Skeletal muscle cell (primary cell): Measurements from ENCODE around the gene GNAI1.

ENCODE experiments used
- DNase-seq: peaks from one replicate; pipeline ENCODE4 v3.0.0-alpha.2; 2010; ENCODE audit warnings: low read depth
- H3K4me3 ChIP-seq: 2 replicates; pipeline ENCODE4 v1.5.1; 2011; ENCODE audit warnings: low read depth, mild to moderate bottlenecking, control low read depth, low read length, moderate library complexity

The GNAI1 gene

GRCh38 chr7:80131675-80132435 lies 2.8 kb upstream of the GNAI1 start:
- DNase-seq: no peak

GRCh38 chr7:80132594-80132993 lies 2.0 kb upstream of the GNAI1 start:
- no peak for DNase-seq
- H3K4me3 ChIP-seq: no peak overlapping the region

More at GRCh38 chr7:80131675-80132435, 2.8 kb upstream of the GNAI1 start:
- H3K4me3 ChIP-seq: no peak overlapping the region

DNA sequence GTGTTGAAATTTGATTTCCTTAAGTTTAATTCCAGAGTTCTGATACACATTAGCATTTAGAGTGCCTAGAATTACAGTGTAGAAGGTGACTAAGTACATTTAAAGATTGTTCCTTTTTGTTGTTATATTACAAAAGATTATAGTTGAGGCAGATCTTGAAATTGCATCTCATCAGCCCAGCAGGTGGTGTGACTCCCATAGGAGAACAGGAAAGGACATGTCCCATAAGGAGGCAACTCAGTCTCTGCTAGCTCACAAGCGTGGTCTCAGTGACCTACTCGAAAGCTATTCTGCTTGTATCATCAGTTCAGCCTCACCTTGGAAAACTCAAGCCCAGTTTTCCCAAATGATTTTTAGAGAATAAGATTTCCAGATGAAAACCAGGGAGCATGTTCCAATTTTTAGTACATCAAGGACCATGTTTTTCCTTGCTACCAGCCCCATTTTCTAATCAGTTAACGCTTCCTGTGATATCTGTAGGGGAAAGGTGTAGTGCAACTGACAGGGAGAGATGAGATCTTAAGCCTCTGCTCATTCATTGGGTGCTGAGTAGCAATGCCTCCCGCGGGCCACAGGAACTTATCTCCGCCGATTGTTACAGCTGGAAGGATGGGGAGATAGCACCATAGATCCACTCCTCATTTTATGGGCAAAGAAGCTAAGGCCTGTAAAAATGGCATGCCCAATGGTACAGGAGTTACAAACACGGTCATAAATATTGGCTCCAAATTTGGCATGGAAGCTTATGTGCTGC lies 1.1 kb upstream of the GNAI1 start:
- no peak for DNase-seq
- H3K4me3 ChIP-seq: no peak overlapping the region

DNA sequence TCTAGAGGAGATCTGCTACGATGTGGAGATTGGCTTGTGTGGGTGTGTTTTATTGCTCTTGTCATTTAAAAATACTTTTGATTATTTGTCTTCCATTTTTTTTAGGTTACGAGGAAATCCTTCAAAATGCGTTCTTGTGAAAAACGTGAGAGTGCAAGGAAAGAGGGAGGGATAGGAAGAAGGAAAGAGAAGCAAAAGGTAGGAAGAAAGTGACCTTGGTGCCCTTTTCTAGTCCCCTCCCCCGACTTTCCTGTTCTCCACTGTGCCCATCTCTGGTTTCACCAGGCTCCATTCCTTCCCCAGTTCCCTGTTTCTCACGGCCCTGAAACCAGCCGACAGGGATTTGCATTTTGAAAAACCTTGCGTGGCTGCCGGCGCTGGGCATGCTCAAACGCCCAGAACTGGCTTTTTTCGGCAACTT lies 506 bp upstream of the GNAI1 start:
- DNase-seq: no peak
- peak overlapping the region; percentile 87 for H3K4me3 ChIP-seq

- peak overlapping the region; percentile 87 for H3K4me3 ChIP-seq
- DNase-seq: no peak
These were observed 876 bp downstream of the GNAI1 start for GRCh38 chr7:80135309-80136104.

DNA sequence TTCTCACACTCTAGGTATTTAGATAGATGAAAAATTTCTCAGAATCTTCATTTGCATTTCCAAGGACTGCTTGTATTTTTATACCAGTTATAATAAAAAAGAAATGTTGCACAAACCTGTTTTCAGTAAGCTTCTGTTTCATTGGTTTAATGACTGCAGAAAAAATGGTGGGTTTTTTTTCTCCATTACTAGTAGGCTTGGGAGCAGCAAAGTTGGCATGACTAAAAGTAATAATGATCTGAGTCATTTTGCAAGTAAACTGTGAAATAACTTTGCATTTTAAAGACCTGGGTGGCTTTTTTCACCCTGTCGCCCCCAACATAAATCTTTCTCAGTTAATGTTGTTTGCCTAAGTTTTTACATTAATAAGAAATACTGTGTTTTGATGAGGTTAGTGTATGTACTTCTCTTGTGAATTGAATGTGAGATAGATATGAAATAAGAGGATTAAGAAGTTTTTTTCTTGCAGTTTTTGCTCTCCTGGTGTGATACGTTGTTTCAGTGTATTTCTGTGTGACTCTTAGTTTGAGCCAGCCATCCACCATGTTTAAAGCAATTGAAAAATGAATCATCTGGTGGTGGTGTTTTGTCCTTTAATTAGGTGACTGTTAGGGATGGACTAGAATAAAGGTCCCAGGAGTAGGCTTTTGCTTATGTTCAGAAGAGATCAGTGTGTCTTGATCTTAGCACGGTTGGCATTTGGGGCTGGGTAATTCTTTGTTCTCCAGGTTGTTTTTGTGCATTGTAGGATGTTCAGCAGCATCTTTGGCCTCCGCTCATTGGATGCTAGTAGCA lies 1.8 kb downstream of the GNAI1 start:
- no peak for DNase-seq
- peak overlapping the region; percentile 87 for H3K4me3 ChIP-seq

- no peak for DNase-seq
- no peak overlapping the region for H3K4me3 ChIP-seq
These were observed 2.8 kb downstream of the GNAI1 start for GRCh38 chr7:80137410-80137809.

GRCh38 chr7:80139236-80139635 lies 4.6 kb downstream of the GNAI1 start:
- H3K4me3 ChIP-seq: no peak overlapping the region
- no peak for DNase-seq

- no peak overlapping the region for H3K4me3 ChIP-seq
- no peak for DNase-seq
These were observed 5.8 kb downstream of the GNAI1 start for GRCh38 chr7:80140388-80140787.

DNA sequence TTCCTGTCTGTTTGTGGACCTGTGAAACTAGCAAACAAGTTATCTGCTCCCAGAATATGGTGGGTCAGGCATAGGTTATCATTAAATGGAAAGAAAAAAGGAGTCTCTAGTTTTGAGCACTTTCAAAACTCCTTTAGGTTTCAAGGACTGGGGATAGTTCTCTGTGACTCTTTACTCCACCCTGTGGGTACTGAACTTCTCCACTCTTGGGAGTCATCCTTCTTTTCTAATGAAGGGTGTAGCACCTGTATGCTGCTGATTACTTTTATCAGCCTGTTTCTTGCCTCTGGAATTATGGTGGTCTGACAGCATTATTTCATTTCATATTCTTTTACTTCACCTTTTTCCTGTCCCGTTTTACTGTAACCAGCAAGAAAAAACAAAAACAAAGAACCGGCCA lies 6.7 kb downstream of the GNAI1 start:
- DNase-seq: no peak
- no peak overlapping the region for H3K4me3 ChIP-seq

- no peak overlapping the region for H3K4me3 ChIP-seq
- no peak for DNase-seq
These were observed 8.4 kb downstream of the GNAI1 start for GRCh38 chr7:80142853-80143580.

- H3K4me3 ChIP-seq: no peak overlapping the region
- peak; percentile 95 for DNase-seq
These were observed 11.3 kb downstream of the GNAI1 start for GRCh38 chr7:80145780-80146422.

DNA sequence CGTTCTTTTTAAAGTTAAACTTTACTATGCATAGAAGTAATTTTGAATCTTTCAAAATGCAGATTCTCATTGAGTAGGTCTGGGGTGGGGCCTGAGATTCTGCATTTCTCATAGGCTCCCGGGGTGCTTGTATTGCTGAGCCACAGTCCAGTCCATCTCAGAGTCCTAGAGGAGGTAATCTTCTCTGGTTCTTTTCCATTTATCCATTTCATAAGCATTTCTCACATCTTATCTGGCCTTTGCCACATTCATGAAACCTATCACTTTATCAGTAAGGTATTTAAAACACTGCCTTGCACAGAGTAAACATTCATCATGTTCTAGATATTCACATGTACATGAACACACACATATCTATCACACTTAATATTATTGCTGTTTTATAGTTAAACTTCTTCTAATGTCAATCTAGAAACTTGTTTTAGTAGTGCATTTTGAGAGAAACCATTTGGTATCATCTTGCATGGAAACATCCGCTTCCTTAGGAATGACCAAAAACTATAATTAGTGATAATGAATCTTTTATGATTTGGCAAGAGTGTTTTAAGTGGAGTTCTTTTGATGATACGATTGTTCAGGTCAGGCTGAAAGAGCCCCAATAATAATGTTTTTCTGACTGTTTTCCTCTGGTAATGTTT lies 12.0 kb downstream of the GNAI1 start:
- no peak for DNase-seq
- H3K4me3 ChIP-seq: no peak overlapping the region

- DNase-seq: no peak
- H3K4me3 ChIP-seq: no peak overlapping the region
These were observed 13.1 kb downstream of the GNAI1 start for GRCh38 chr7:80147543-80148391.

DNA sequence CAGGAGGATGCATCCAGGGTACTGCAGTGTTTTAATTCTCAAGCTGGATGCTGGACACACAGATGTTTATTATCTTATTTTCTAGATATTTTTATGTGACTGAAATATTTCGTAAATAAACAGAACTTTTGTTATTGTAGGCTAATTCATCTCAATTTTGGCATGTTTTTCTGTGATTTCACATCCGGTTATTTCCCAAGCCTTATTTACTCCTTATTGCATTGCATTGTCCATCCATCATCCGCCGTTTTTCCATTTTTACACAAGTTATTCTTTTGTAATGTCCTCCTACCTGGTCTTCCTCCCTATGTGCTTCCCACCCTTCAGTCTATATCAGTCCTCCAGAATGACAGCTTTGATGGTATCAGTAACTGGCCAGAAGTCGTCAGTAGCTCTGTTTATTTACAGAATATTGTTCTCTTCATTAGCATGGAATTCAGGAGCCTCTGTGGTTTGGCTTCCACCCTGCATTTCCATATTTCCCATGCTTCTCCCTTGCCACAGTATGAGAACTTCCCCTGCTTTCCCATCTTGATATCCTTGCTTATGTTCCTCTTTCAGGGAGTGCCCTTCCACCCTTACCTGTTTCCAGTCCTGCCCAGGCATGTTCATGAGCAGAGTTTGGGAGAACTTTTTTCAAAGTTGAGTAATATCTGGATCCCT lies 16.1 kb downstream of the GNAI1 start:
- H3K4me3 ChIP-seq: no peak overlapping the region
- no peak for DNase-seq

DNA sequence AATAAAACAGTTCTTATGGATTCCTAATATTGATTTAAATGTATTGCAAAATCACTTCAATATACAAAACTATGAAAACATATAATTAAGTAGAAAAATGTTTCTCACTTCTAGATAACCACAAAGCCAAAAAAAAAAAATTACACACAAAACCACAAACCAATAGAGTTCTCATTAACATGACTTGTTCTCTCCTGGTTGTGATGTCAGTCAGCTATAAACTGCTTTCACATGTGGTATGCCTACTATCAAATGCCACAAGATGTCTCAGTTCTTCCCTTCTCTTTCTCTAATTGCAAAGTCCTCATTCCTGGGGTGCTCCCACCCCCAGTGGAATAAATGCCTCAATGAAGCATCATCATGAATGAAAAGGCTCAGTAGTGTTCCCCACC lies 16.6 kb downstream of the GNAI1 start:
- DNase-seq: no peak
- H3K4me3 ChIP-seq: no peak overlapping the region

DNA sequence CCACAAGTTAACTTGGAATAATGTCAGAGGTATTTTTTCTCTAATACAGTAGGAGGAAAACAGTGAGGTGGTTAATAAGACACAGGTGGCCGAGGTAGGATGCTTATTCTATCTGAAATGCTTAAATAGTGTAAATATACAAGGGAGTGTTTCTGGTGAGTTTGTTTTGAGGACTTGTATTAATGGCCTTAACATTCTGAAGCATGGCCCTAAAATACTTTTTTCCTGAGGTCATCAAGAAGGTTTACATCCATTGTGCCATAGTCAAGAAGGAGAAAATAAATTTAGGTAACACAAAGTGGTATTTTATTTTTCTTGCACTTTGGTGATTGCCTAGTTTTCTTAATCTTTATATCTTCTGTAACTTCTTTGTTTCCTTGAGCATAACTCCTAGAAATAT lies 18.8 kb downstream of the GNAI1 start:
- DNase-seq: no peak
- H3K4me3 ChIP-seq: no peak overlapping the region
